Immature natural killer cell (primary cell): Measurements from ENCODE around the gene DDX41. TPM values are rescaled to one million over a fixed set of nuclear protein-coding genes. Genes with fewer than 3 reads are reported as not detected.

Source experiments
- DNase-seq, 3 donors: peaks; one replicate each; pipeline ENCODE4 v3.0.0; 2022; ENCODE audit warnings: mixed read lengths in 1 of 3
- H3K27ac Mint-ChIP-seq, 6 donors: one replicate each; pipeline ENCODE4 v1.8.0; 2020; ENCODE audit warnings: mixed read lengths in 6 of 6, mild to moderate bottlenecking in 5 of 6, inconsistent platforms in 4 of 6, moderate library complexity in 3 of 6
- H3K27me3 Mint-ChIP-seq, 3 donors: one replicate each; pipeline ENCODE4 v1.8.0; 2020 to 2021; ENCODE audit warnings: low read depth in 3 of 3, mild to moderate bottlenecking in 3 of 3, mixed read lengths in 3 of 3, moderate library complexity in 3 of 3, inconsistent platforms in 1 of 3
- H3K36me3 Mint-ChIP-seq, 3 donors: one replicate each; pipeline ENCODE4 v1.8.0; 2020; ENCODE audit warnings: mixed read lengths in 3 of 3, inconsistent platforms in 2 of 3, mild to moderate bottlenecking in 2 of 3
- H3K4me1 Mint-ChIP-seq, 2 donors: one replicate each; pipeline ENCODE4 v1.8.0; 2020; ENCODE audit warnings: inconsistent platforms in 2 of 2, mild to moderate bottlenecking in 2 of 2, mixed read lengths in 2 of 2, moderate library complexity in 1 of 2
- H3K4me3 Mint-ChIP-seq, 5 donors: one replicate each; pipeline ENCODE4 v1.8.0; 2020; ENCODE audit warnings: mild to moderate bottlenecking in 5 of 5, mixed read lengths in 5 of 5, inconsistent platforms in 3 of 5, moderate library complexity in 3 of 5
- H3K9me3 Mint-ChIP-seq, 6 donors: one replicate each; pipeline ENCODE4 v1.8.0; 2020; ENCODE audit warnings: mild to moderate bottlenecking in 6 of 6, mixed read lengths in 6 of 6, inconsistent platforms in 4 of 6, moderate library complexity in 3 of 6
- polyA plus RNA-seq, 3 donors: library from polyadenylated mRNA; unstranded; fragments of 300-500 nt; fragmentation: Illumina TruSeq; gene quantifications; one replicate each; pipeline ENCODE4 v1.2.3, GENCODE V29; 2021

Gene DDX41
- polyA plus RNA-seq, 3 donors from 2014 or later = 20.0 to 62.6 (median 46.4) TPM

- Mint-ChIP-seq H3K4me1 (peaks cover 5 to 11% of the 10 kb centered on the region in 2 donors), H3K4me3 (no peak overlapping the region)
Observed at GRCh38 chr5:177465044-177465443, 51.7 kb downstream of the DDX41 start.

DNA sequence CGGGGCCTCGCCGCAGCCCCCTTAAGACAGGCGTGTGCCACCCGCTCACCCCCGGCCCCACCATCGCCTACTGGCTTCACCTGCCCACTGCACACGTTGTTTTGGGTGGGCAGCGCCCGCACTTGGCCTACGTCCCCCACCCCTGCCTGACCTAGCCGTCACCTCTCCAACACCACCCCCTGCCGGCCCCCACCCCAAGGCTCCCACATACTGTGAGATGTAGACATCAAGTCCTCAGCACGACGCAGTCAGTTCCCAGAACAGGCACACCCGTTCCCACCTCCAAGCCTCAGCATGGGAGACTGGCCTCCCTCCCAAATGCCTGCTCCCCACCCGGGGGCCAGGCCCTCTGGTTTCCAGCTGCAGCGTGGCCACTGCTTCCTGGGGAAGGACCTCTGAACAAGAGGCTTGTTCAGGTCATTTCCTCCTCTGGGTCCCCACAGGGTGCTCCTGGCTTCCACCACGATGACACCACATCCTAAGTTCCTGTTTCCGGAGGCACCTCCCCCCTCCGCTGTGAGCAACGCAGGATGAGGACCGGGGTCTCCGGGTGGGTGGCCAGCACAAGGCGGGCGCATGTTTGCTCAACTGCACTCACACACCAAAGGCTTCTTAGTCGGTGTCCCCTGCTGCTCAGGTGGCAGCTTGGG, 54.6 kb downstream of the DDX41 start:
- Mint-ChIP-seq H3K4me3 (no peak overlapping the region), H3K27me3 (peaks cover 0 to 2% (median 0%) of the 10 kb centered on the region in 3 donors), H3K4me1 (peaks cover 0 to 3% of the 10 kb centered on the region in 2 donors), H3K36me3 (no peaks in the 10 kb centered on the region), H3K27ac (no peak overlapping the region), H3K9me3 (no peaks in the 10 kb centered on the region)
- no peak for DNase-seq

More at GRCh38 chr5:177465044-177465443, 51.7 kb downstream of the DDX41 start:
- Mint-ChIP-seq H3K27ac (no peak overlapping the region), H3K9me3 (no peaks in the 10 kb centered on the region), H3K36me3 (no peaks in the 10 kb centered on the region), H3K27me3 (peaks cover 0 to 2% (median 0%) of the 10 kb centered on the region in 3 donors)
- DNase-seq = no peak

Other genes starting within 250 kb of the DDX41 start
- gene RAB24, start 213.2 kb downstream of the DDX41 start, polyA plus RNA-seq = 10 to 100 TPM; 39.7 to 80.2 (median 45.8) TPM
- 100 to 1,000 TPM; 345 to 494 (median 375) TPM for gene PRELID1, start 213.2 kb downstream of the DDX41 start, polyA plus RNA-seq
- gene MXD3, start 205.1 kb downstream of the DDX41 start, polyA plus RNA-seq = 1 to 10 TPM; 2.1 to 4.2 (median 4.1) TPM
- gene LMAN2, start 165.3 kb downstream of the DDX41 start, polyA plus RNA-seq = 100 to 1,000 TPM; 316 to 441 (median 409) TPM
- 10 to 100 TPM; 27.1 to 64.5 (median 33.8) TPM for gene RGS14, start 159.0 kb downstream of the DDX41 start, polyA plus RNA-seq
- under 1 TPM in 2 of 3 donors, not detected in 1; 0.26 to 0.34 TPM for gene SLC34A1, start 132.5 kb downstream of the DDX41 start, polyA plus RNA-seq
- gene PFN3, start 116.3 kb downstream of the DDX41 start, polyA plus RNA-seq = not detected
- 1 to 10 TPM in 2 of 3 donors, not detected in 1; 1.3 to 2.3 TPM for gene F12, start 107.4 kb downstream of the DDX41 start, polyA plus RNA-seq
- 100 to 1,000 TPM; 102 to 129 (median 103) TPM for gene GRK6, start 90.3 kb downstream of the DDX41 start, polyA plus RNA-seq
- gene PRR7, start 70.1 kb downstream of the DDX41 start, polyA plus RNA-seq = 10 to 100 TPM in 2 of 3 donors, 1 to 10 TPM in 1; 9.6 to 25.4 (median 17.5) TPM
- 1 to 10 TPM in 2 of 3 donors, under 1 TPM in 1; 0.93 to 4.2 (median 2.8) TPM for gene DBN1, start 43.3 kb downstream of the DDX41 start, polyA plus RNA-seq
- 1 to 10 TPM; 1.1 to 3.3 (median 2.3) TPM for gene PDLIM7, start 19.4 kb downstream of the DDX41 start, polyA plus RNA-seq
- gene DOK3, start 7.1 kb downstream of the DDX41 start, polyA plus RNA-seq = 1 to 10 TPM in 1 of 3 donors, under 1 TPM in 1, not detected in 1; 0.48 to 1.3 TPM
- 1 to 10 TPM; 2.5 to 6.2 (median 3.4) TPM for gene FAM193B, start 37.6 kb upstream of the DDX41 start, polyA plus RNA-seq
- gene TMED9, start 75.2 kb upstream of the DDX41 start, polyA plus RNA-seq = 100 to 1,000 TPM; 172 to 231 (median 178) TPM
- 10 to 100 TPM; 11.7 to 30.2 (median 21.0) TPM for gene B4GALT7, start 83.2 kb upstream of the DDX41 start, polyA plus RNA-seq